BJ (cell line): ENCODE results near the gene NPC1. TPM values are rescaled to one million over a fixed set of nuclear protein-coding genes. Genes with fewer than 3 reads are reported as not detected.

Experiments
- CTCF ChIA-PET: fragments of 350-600 bp; formaldehyde crosslinking; extraction: SDS; loops from one replicate; lab custom pipeline; 2021; ENCODE audit warnings: antibody characterized with exemption, inconsistent platforms; lab: Yijun Ruan, JAX
- POLR2A ChIA-PET: fragments of 300-600 bp; sonication (Branson Sonifier 250); formaldehyde crosslinking; extraction: SDS; loops from one replicate; lab custom pipeline; 2021; ENCODE audit warnings: antibody characterized with exemption; lab: Charles Lee
- DNase-seq: peaks from one replicate; pipeline ENCODE4 v3.0.0-alpha.2; 2011; ENCODE audit warnings: low read depth
- H3K27me3 ChIP-seq: 2 replicates; pipeline ENCODE4 v1.6.0; 2011; ENCODE audit warnings: low read length; ENCODE audit not compliant: control insufficient read depth, insufficient read depth
- H3K36me3 ChIP-seq: 2 replicates; pipeline ENCODE4 v1.5.1; 2011; ENCODE audit warnings: low read length; ENCODE audit not compliant: control insufficient read depth, insufficient read depth
- H3K4me3 ChIP-seq: 2 replicates; pipeline ENCODE4 v1.5.1; 2011; ENCODE audit warnings: low read depth, mild to moderate bottlenecking, control low read depth, low read length
- CTCF ChIP-seq: IDR thresholded peaks from 2 replicates; pipeline ENCODE4 v1.5.1; 2011; ENCODE audit warnings: low read depth, mild to moderate bottlenecking, control low read depth, inconsistent platforms, low read length, moderate library complexity; ENCODE audit not compliant: insufficient read depth
- polyA plus RNA-seq: library from polyadenylated mRNA; depleted of rRNA; stranded (reverse); fragments of >200 nt; gene quantifications from 2 replicates; pipeline ENCODE4 v1.2.3, GENCODE V29; 2011

NPC1 gene
- polyA plus RNA-seq, 1 experiment: 54.5 TPM

- no peak overlapping the region for H3K4me3 ChIP-seq
- ChIA-PET CTCF (no interaction called here), POLR2A (no interaction called here)
- DNase-seq: no peak
- no peak for TF ChIP-seq CTCF
- H3K27me3 ChIP-seq: no peaks in the 10 kb centered on the region
- H3K36me3 ChIP-seq: peaks cover 13% of the 10 kb centered on the region
Measured at GRCh38 chr18:23547306-23547705, 39.0 kb downstream of the NPC1 start.

DNA sequence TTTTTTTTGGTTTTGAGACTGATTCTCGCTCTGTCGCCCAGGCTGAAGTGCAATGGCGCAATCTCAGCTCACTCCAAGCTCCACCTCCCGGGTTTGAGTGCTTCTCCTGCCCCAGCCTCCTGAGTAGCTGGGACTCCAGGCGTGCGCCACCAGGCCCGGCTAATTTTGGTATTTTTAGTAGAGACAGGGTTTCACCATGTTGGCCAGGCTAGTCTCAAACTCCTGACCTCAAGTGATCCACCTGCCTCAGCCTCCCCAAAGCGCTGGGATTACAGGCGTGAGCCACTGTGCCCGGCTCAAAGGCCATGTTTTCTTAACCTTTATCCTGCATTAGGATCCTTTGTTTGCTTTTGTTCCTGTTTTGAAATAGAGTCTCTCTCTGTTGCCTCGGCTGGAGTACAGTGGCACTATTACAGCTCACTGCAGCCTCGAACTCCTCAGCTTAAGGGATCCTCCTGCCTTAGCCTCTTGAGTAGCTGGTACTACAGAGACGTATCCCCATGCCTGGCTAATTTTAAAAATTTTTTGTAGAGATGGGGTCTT, 41.0 kb downstream of the NPC1 start:
- CTCF ChIA-PET: no interaction called here
- Histone ChIP-seq H3K36me3 (peaks cover 10% of the 10 kb centered on the region), H3K4me3 (no peak overlapping the region), H3K27me3 (no peaks in the 10 kb centered on the region)
- no peak for DNase-seq
- POLR2A ChIA-PET: interaction anchor here (0.6 kb wide), 1 partner anchor 899 kb away, joined by 21 read pairs; no protein-coding TSS in a partner anchor
- no peak for TF ChIP-seq CTCF

DNA sequence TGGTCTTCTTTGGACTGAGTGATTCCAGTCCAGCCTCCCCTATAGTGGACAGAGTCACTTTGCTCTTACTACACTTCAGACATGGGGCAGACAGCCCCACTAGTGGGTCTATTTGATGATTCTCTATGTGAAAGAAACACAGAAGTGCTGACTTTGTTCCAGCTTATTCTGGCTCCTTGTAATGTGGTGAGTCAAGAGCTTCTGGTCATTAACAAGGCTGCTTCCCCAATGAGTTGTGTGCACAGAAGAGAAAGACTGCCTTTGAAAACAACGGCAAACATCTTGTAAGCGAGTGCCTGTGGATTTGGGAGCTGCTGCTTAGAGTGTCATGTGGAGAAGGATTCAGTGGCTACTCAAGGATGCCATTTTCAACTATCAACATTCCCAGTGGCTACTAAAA, 43.8 kb downstream of the NPC1 start:
- ChIA-PET CTCF (no interaction called here), POLR2A (interaction anchor here (0.6 kb wide), 1 partner anchor 133 kb away, joined by 13 read pairs; no protein-coding TSS in a partner anchor)
- H3K4me3 ChIP-seq: no peak overlapping the region
- no peaks in the 10 kb centered on the region for H3K27me3 ChIP-seq
- H3K36me3 ChIP-seq: peaks cover 15% of the 10 kb centered on the region
- no peak for DNase-seq
- no peak for TF ChIP-seq CTCF

GRCh38 chr18:23541349-23542093, 44.8 kb downstream of the NPC1 start:
- no peak overlapping the region for H3K4me3 ChIP-seq
- H3K27me3 ChIP-seq: no peaks in the 10 kb centered on the region
- ChIA-PET POLR2A (no interaction called here), CTCF (interaction anchor here (0.9 to 1.7 kb wide), 2 partner anchors 26 to 162 kb away, joined by 4 to 5 read pairs; no protein-coding TSS in a partner anchor)
- no peak for TF ChIP-seq CTCF
- no peak for DNase-seq
- H3K36me3 ChIP-seq: peaks cover 15% of the 10 kb centered on the region

DNA sequence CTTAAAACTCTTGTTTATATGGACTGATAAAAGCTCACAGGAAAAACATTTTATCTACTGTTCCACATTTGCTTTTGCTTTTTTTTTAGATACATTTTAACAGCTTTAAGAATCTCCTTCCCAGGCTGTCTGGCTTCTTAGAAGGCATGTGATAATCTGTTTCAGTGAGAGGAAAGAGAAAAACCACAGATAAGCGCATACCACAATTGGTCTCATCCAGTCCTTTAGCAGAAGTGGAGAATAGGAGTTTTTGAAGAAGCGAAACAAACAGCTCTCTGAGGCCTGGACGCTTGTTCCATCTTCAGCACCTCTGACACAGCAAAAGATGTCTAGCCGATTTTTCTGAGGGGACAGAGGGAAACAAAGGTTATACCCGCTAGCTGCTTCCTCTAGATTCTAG, 45.4 kb downstream of the NPC1 start:
- POLR2A ChIA-PET: no interaction called here
- no peak for DNase-seq
- Histone ChIP-seq H3K27me3 (no peaks in the 10 kb centered on the region), H3K4me3 (no peak overlapping the region), H3K36me3 (peaks cover 18% of the 10 kb centered on the region)
- no peak for TF ChIP-seq CTCF
- CTCF ChIA-PET: interaction anchor here (0.9 to 1.7 kb wide), 4 partner anchors 12 to 162 kb away, joined by 3 to 5 read pairs (median 4); no protein-coding TSS in a partner anchor
